Sigmoid colon (tissue), 4 donors: ENCODE measurements around the gene IMP4.

Source experiments
- POLR2A ChIP-seq, 2 donors: fragments of 450-650 bp; IDR thresholded peaks; one replicate each; pipeline ENCODE4 v1.6.1; 2016; ENCODE audit warnings: antibody characterized with exemption in 2 of 2, mild to moderate bottlenecking in 2 of 2, moderate library complexity in 2 of 2
- POLR2AphosphoS5 ChIP-seq, 4 donors: sonication (generic); formaldehyde crosslinking; IDR thresholded peaks; one replicate each; pipeline ENCODE4 v1.6.1; 2017; ENCODE audit warnings: antibody characterized with exemption in 4 of 4
- TF ChIP-seq, protein P1 (sequence below), 4 experiments: fragments of 450-650 bp in 3 of 4; fragments of 200-600 bp in 1 of 4; IDR thresholded peaks; one replicate each; pipeline ENCODE4 v1.5.1; 2016 to 2019; ENCODE audit warnings: antibody characterized with exemption in 4 of 4, mild to moderate bottlenecking in 3 of 4, moderate library complexity in 2 of 4

DNA sequence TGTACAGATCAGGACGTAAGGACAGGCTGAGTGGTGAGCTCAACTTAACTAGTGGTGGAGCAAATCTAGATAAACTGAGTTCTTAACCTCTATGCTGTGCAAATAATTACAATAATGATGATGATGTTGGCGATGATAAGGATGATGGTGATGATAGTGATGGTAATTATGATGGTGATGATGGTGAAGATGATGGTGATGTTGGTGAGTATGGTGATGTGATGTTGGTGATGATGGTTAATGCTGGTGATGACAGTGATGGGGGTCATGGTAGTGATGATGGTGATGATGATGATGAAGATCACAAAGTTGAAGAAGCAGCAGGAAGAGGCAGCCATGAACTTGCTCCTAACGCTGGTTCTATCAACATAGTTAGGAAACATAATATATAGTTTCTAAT is 38.0 kb upstream of the IMP4 start:
- TF ChIP-seq POLR2A (IDR thresholded peaks at IDR 0.05): no peak
- no peak for TF ChIP-seq POLR2AphosphoS5 (IDR thresholded peaks at IDR 0.05)
- TF ChIP-seq, protein P1, sequence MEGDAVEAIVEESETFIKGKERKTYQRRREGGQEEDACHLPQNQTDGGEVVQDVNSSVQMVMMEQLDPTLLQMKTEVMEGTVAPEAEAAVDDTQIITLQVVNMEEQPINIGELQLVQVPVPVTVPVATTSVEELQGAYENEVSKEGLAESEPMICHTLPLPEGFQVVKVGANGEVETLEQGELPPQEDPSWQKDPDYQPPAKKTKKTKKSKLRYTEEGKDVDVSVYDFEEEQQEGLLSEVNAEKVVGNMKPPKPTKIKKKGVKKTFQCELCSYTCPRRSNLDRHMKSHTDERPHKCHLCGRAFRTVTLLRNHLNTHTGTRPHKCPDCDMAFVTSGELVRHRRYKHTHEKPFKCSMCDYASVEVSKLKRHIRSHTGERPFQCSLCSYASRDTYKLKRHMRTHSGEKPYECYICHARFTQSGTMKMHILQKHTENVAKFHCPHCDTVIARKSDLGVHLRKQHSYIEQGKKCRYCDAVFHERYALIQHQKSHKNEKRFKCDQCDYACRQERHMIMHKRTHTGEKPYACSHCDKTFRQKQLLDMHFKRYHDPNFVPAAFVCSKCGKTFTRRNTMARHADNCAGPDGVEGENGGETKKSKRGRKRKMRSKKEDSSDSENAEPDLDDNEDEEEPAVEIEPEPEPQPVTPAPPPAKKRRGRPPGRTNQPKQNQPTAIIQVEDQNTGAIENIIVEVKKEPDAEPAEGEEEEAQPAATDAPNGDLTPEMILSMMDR (IDR thresholded peaks at IDR 0.05): no peak
